ENCODE results near the gene MACROD2. TPM values are rescaled to one million over a fixed set of nuclear protein-coding genes. Genes with fewer than 3 reads are reported as not detected.

Gene MACROD2
- polyA plus RNA-seq, 1 donor: 5.4 TPM

GRCh38 chr20:15827628-15828027 is 1832.3 kb downstream of the MACROD2 start:
- Histone ChIP-seq H3K9me3 (ENCODE audit: control insufficient read depth, low read depth, low read length) (no peaks in the 10 kb centered on the region), H3K27me3 (ENCODE audit: control insufficient read depth, insufficient read depth, low read length) (no peaks in the 10 kb centered on the region), H3K4me1 (ENCODE audit: control insufficient read depth, insufficient read depth, low read length) (no peaks in the 10 kb centered on the region), H3K36me3 (ENCODE audit: control insufficient read depth, insufficient read depth, low read length) (no peaks in the 10 kb centered on the region), H3K27ac (ENCODE audit: low read length) (no peak overlapping the region), H3K4me3 (ENCODE audit: low read length) (no peak overlapping the region)
- no peak for DNase-seq

- Histone ChIP-seq H3K4me3 (ENCODE audit: low read length) (no peak overlapping the region), H3K9me3 (ENCODE audit: control insufficient read depth, low read depth, low read length) (no peaks in the 10 kb centered on the region), H3K27ac (ENCODE audit: low read length) (no peak overlapping the region), H3K27me3 (ENCODE audit: control insufficient read depth, insufficient read depth, low read length) (no peaks in the 10 kb centered on the region), H3K4me1 (ENCODE audit: control insufficient read depth, insufficient read depth, low read length) (no peaks in the 10 kb centered on the region), H3K36me3 (ENCODE audit: control insufficient read depth, insufficient read depth, low read length) (no peaks in the 10 kb centered on the region)
- no peak for DNase-seq
These were observed 1835.9 kb downstream of the MACROD2 start for GRCh38 chr20:15831201-15831600.

GRCh38 chr20:15832512-15832911 is 1837.2 kb downstream of the MACROD2 start:
- no CpG with 5 or more reads among the region's 6 CpGs for WGBS (ENCODE audit: insufficient coverage, low lambda C conversion rate)
- no peaks in the 10 kb centered on the region for H3K36me3 ChIP-seq (ENCODE audit: control insufficient read depth, insufficient read depth, low read length)
- H3K27ac ChIP-seq (ENCODE audit: low read length): no peak overlapping the region
- no peaks in the 10 kb centered on the region for H3K4me1 ChIP-seq (ENCODE audit: control insufficient read depth, insufficient read depth, low read length)
- no peaks in the 10 kb centered on the region for H3K27me3 ChIP-seq (ENCODE audit: control insufficient read depth, insufficient read depth, low read length)
- DNase-seq: no peak
- H3K9me3 ChIP-seq (ENCODE audit: control insufficient read depth, low read depth, low read length): no peaks in the 10 kb centered on the region
- H3K4me3 ChIP-seq (ENCODE audit: low read length): no peak overlapping the region

GRCh38 chr20:15834857-15835256 is 1839.5 kb downstream of the MACROD2 start:
- Histone ChIP-seq H3K27ac (ENCODE audit: low read length) (no peak overlapping the region), H3K36me3 (ENCODE audit: control insufficient read depth, insufficient read depth, low read length) (no peaks in the 10 kb centered on the region), H3K27me3 (ENCODE audit: control insufficient read depth, insufficient read depth, low read length) (no peaks in the 10 kb centered on the region), H3K4me3 (ENCODE audit: low read length) (no peak overlapping the region), H3K4me1 (ENCODE audit: control insufficient read depth, insufficient read depth, low read length) (no peaks in the 10 kb centered on the region), H3K9me3 (ENCODE audit: control insufficient read depth, low read depth, low read length) (no peaks in the 10 kb centered on the region)
- no peak for DNase-seq
- WGBS (ENCODE audit: insufficient coverage, low lambda C conversion rate): no CpG with 5 or more reads among the region's 3 CpGs

- no peak for DNase-seq
- H3K9me3 ChIP-seq (ENCODE audit: control insufficient read depth, low read depth, low read length): no peaks in the 10 kb centered on the region
- no peaks in the 10 kb centered on the region for H3K36me3 ChIP-seq (ENCODE audit: control insufficient read depth, insufficient read depth, low read length)
- no peak overlapping the region for H3K27ac ChIP-seq (ENCODE audit: low read length)
- no peaks in the 10 kb centered on the region for H3K4me1 ChIP-seq (ENCODE audit: control insufficient read depth, insufficient read depth, low read length)
- no peaks in the 10 kb centered on the region for H3K27me3 ChIP-seq (ENCODE audit: control insufficient read depth, insufficient read depth, low read length)
- H3K4me3 ChIP-seq (ENCODE audit: low read length): no peak overlapping the region
- no CpG with 5 or more reads among the region's 1 CpG for WGBS (ENCODE audit: insufficient coverage, low lambda C conversion rate)
These were observed 1840.5 kb downstream of the MACROD2 start for GRCh38 chr20:15835811-15836210.

GRCh38 chr20:15836634-15837033 is 1841.3 kb downstream of the MACROD2 start:
- no CpG with 5 or more reads among the region's 2 CpGs for WGBS (ENCODE audit: insufficient coverage, low lambda C conversion rate)
- H3K27ac ChIP-seq (ENCODE audit: low read length): no peak overlapping the region
- H3K27me3 ChIP-seq (ENCODE audit: control insufficient read depth, insufficient read depth, low read length): no peaks in the 10 kb centered on the region
- DNase-seq: no peak
- H3K9me3 ChIP-seq (ENCODE audit: control insufficient read depth, low read depth, low read length): no peaks in the 10 kb centered on the region
- H3K4me3 ChIP-seq (ENCODE audit: low read length): no peak overlapping the region
- no peaks in the 10 kb centered on the region for H3K4me1 ChIP-seq (ENCODE audit: control insufficient read depth, insufficient read depth, low read length)
- no peaks in the 10 kb centered on the region for H3K36me3 ChIP-seq (ENCODE audit: control insufficient read depth, insufficient read depth, low read length)

GRCh38 chr20:15837563-15837962 is 1842.2 kb downstream of the MACROD2 start:
- WGBS (ENCODE audit: insufficient coverage, low lambda C conversion rate): 100% methylated on average over 1 of the region's 3 CpGs

GRCh38 chr20:15838466-15838865 is 1843.2 kb downstream of the MACROD2 start:
- WGBS (ENCODE audit: insufficient coverage, low lambda C conversion rate): 100% methylated on average over 2 of the region's 2 CpGs
- H3K4me3 ChIP-seq (ENCODE audit: low read length): no peak overlapping the region

More at GRCh38 chr20:15837563-15837962, 1842.2 kb downstream of the MACROD2 start:
- Histone ChIP-seq H3K9me3 (ENCODE audit: control insufficient read depth, low read depth, low read length) (no peaks in the 10 kb centered on the region), H3K27ac (ENCODE audit: low read length) (no peak overlapping the region), H3K4me1 (ENCODE audit: control insufficient read depth, insufficient read depth, low read length) (no peaks in the 10 kb centered on the region), H3K4me3 (ENCODE audit: low read length) (no peak overlapping the region), H3K36me3 (ENCODE audit: control insufficient read depth, insufficient read depth, low read length) (no peaks in the 10 kb centered on the region), H3K27me3 (ENCODE audit: control insufficient read depth, insufficient read depth, low read length) (no peaks in the 10 kb centered on the region)
- no peak for DNase-seq

GRCh38 chr20:15840636-15841301 is 1845.5 kb downstream of the MACROD2 start:
- Histone ChIP-seq H3K27me3 (ENCODE audit: control insufficient read depth, insufficient read depth, low read length) (no peaks in the 10 kb centered on the region), H3K36me3 (ENCODE audit: control insufficient read depth, insufficient read depth, low read length) (no peaks in the 10 kb centered on the region), H3K27ac (ENCODE audit: low read length) (no peak overlapping the region), H3K9me3 (ENCODE audit: control insufficient read depth, low read depth, low read length) (no peaks in the 10 kb centered on the region), H3K4me1 (ENCODE audit: control insufficient read depth, insufficient read depth, low read length) (no peaks in the 10 kb centered on the region), H3K4me3 (ENCODE audit: low read length) (no peak overlapping the region)
- no peak for DNase-seq
- 80% methylated on average over 3 of the region's 4 CpGs for WGBS (ENCODE audit: insufficient coverage, low lambda C conversion rate)

More at GRCh38 chr20:15838466-15838865, 1843.2 kb downstream of the MACROD2 start:
- H3K36me3 ChIP-seq (ENCODE audit: control insufficient read depth, insufficient read depth, low read length): no peaks in the 10 kb centered on the region
- H3K4me1 ChIP-seq (ENCODE audit: control insufficient read depth, insufficient read depth, low read length): no peaks in the 10 kb centered on the region
- H3K9me3 ChIP-seq (ENCODE audit: control insufficient read depth, low read depth, low read length): no peaks in the 10 kb centered on the region
- no peaks in the 10 kb centered on the region for H3K27me3 ChIP-seq (ENCODE audit: control insufficient read depth, insufficient read depth, low read length)
- no peak for DNase-seq
- H3K27ac ChIP-seq (ENCODE audit: low read length): no peak overlapping the region

- H3K27me3 ChIP-seq (ENCODE audit: control insufficient read depth, insufficient read depth, low read length): no peaks in the 10 kb centered on the region
- no peak for DNase-seq
- no peaks in the 10 kb centered on the region for H3K4me1 ChIP-seq (ENCODE audit: control insufficient read depth, insufficient read depth, low read length)
- WGBS (ENCODE audit: insufficient coverage, low lambda C conversion rate): no CpG with 5 or more reads among the region's 1 CpG
- no peak overlapping the region for H3K4me3 ChIP-seq (ENCODE audit: low read length)
- no peaks in the 10 kb centered on the region for H3K9me3 ChIP-seq (ENCODE audit: control insufficient read depth, low read depth, low read length)
- H3K36me3 ChIP-seq (ENCODE audit: control insufficient read depth, insufficient read depth, low read length): no peaks in the 10 kb centered on the region
- no peak overlapping the region for H3K27ac ChIP-seq (ENCODE audit: low read length)
These were observed 1847.6 kb downstream of the MACROD2 start for GRCh38 chr20:15842872-15843271.

- H3K36me3 ChIP-seq (ENCODE audit: control insufficient read depth, insufficient read depth, low read length): no peaks in the 10 kb centered on the region
- no peak overlapping the region for H3K4me3 ChIP-seq (ENCODE audit: low read length)
- H3K9me3 ChIP-seq (ENCODE audit: control insufficient read depth, low read depth, low read length): no peaks in the 10 kb centered on the region
- no peak for DNase-seq
- no peak overlapping the region for H3K27ac ChIP-seq (ENCODE audit: low read length)
- WGBS (ENCODE audit: insufficient coverage, low lambda C conversion rate): 63% methylated on average over 1 of the region's 1 CpG
- no peaks in the 10 kb centered on the region for H3K27me3 ChIP-seq (ENCODE audit: control insufficient read depth, insufficient read depth, low read length)
- no peaks in the 10 kb centered on the region for H3K4me1 ChIP-seq (ENCODE audit: control insufficient read depth, insufficient read depth, low read length)
These were observed 1848.5 kb downstream of the MACROD2 start for GRCh38 chr20:15843777-15844176.
